H1 (cell line): ENCODE data around the gene MPDZ. TPM values are rescaled to one million over a fixed set of nuclear protein-coding genes. Genes with fewer than 3 reads are reported as not detected.

Experiments
- KDM1A ChIP-seq: fragments of 200-600, 300-600 bp; sonication (generic); IDR thresholded peaks from 2 replicates; pipeline ENCODE4 v1.7.1; 2016; ENCODE audit warnings: mild to moderate bottlenecking, low read length, borderline replicate concordance
- SRF ChIP-seq: IDR thresholded peaks from 2 replicates; pipeline ENCODE4 v1.6.1; 2011; ENCODE audit warnings: mild to moderate bottlenecking, low read depth, low read length, moderate library complexity
- TCF12 ChIP-seq: IDR thresholded peaks from 2 replicates; pipeline ENCODE4 v1.6.1; 2011; ENCODE audit warnings: low read depth, mild to moderate bottlenecking, low read length
- polyA plus RNA-seq, 7 experiments: library from polyadenylated mRNA; depleted of rRNA in 3 of 7; stranded (reverse) in 5 of 7; unstranded in 2 of 7; fragments of >200 nt in 5 of 7; fragments of 200-250 nt in 2 of 7; gene quantifications; 1 replicate in 5 of 7; 2 replicates in 1 of 7; 4 replicates in 1 of 7; pipeline versions ENCODE4 v1.2.1 to v1.2.3, GENCODE V29; 2011 to 2013; ENCODE audit warnings: missing spikeins in 2 of 7, mixed read lengths in 2 of 7
- total RNA-seq: library from RNA; stranded (reverse); fragmentation: NEBNext Ultra II Directional; extraction: Animal tissue kit (Norgen Biotek cat#: 25700); gene quantifications from 2 replicates; pipeline ENCODE4 v1.2.1, GENCODE V29; 2021

MPDZ gene
- total and polyA plus RNA-seq, 2 of the 8 experiments (the other 6 are each of a cell fraction or from before 2014, with no cell fraction given): 14.6 to 39.4 TPM

- TF ChIP-seq SRF (no peak), KDM1A (no peak), TCF12 (no peak)
- TF ChIP-seq, all 59 proteins: peak for 0
Observed at GRCh38 chr9:13100914-13101572, 178.4 kb downstream of the MPDZ start (continued).
